ENCODE measurements around the gene TSPO.

TSPO gene

GRCh38 chr22:43162412-43163150 lies 11.2 kb downstream of the TSPO start:
- DNase-seq (ENCODE audit: low read depth): no peak
- TF ChIP-seq CTCF (conservative IDR thresholded peaks at IDR 0.05; ENCODE audit: low read length): no peak
- no peak overlapping the region for H3K4me3 ChIP-seq (ENCODE audit: low read length)

- TF ChIP-seq CTCF (conservative IDR thresholded peaks at IDR 0.05; ENCODE audit: low read length): no peak
- H3K4me3 ChIP-seq (ENCODE audit: low read length): no peak overlapping the region
- DNase-seq (ENCODE audit: low read depth): no peak
Measured at GRCh38 chr22:43163241-43163795, 12.0 kb downstream of the TSPO start.

GRCh38 chr22:43164636-43165035 lies 13.3 kb downstream of the TSPO start:
- no peak for DNase-seq (ENCODE audit: low read depth)
- no peak for TF ChIP-seq CTCF (conservative IDR thresholded peaks at IDR 0.05; ENCODE audit: low read length)
- no peak overlapping the region for H3K4me3 ChIP-seq (ENCODE audit: low read length)

- no peak for DNase-seq (ENCODE audit: low read depth)
- no peak for TF ChIP-seq CTCF (conservative IDR thresholded peaks at IDR 0.05; ENCODE audit: low read length)
Measured at GRCh38 chr22:43166132-43166930, 15.0 kb downstream of the TSPO start.

GRCh38 chr22:43167001-43167589 lies 15.7 kb downstream of the TSPO start:
- DNase-seq (ENCODE audit: low read depth): no peak
- no peak overlapping the region for H3K4me3 ChIP-seq (ENCODE audit: low read length)
- no peak for TF ChIP-seq CTCF (conservative IDR thresholded peaks at IDR 0.05; ENCODE audit: low read length)

More at GRCh38 chr22:43166132-43166930, 15.0 kb downstream of the TSPO start:
- no peak overlapping the region for H3K4me3 ChIP-seq (ENCODE audit: low read length)

GRCh38 chr22:43168471-43169309 lies 17.3 kb downstream of the TSPO start:
- H3K4me3 ChIP-seq (ENCODE audit: low read length): no peak overlapping the region
- TF ChIP-seq CTCF (conservative IDR thresholded peaks at IDR 0.05; ENCODE audit: low read length): no peak
- DNase-seq (ENCODE audit: low read depth): peak; percentile 70
